Psoas muscle (tissue), 8 donors: ENCODE results near the gene NFX1. TPM values are rescaled to one million over a fixed set of nuclear protein-coding genes. Genes with fewer than 3 reads are reported as not detected.
"Not testable (repeated sequence)": the region's sequence is repeated elsewhere in the genome, so short reads cannot be mapped to it uniquely, and the experiment has no call there.

Experiments
- ATAC-seq, 4 donors: fragments of 200-7000 bp; cut with Tn5 transposase; one replicate each; pipeline ENCODE4 v1.9.1; 2020; ENCODE audit warnings: moderate library complexity in 3 of 4, mild to moderate bottlenecking in 2 of 4
- DNase-seq, 2 donors: peaks; one replicate each; pipeline ENCODE4 v3.0.0-alpha.2; 2020
- H3K27ac ChIP-seq: fragments of 200-600 bp; one replicate; pipeline ENCODE4 v1.8.0; 2022
- H3K27me3 ChIP-seq, 3 donors: fragments of 200-600 bp in 1 of 3; one replicate each; pipeline versions ENCODE4 v1.6.1 to v1.8.0; 2013 to 2022; ENCODE audit warnings: low read length in 2 of 3, mild to moderate bottlenecking in 2 of 3, moderate library complexity in 1 of 3; ENCODE audit not compliant: insufficient read depth in 3 of 3
- H3K36me3 ChIP-seq, 2 donors: fragments of 200-600 bp in 1 of 2; one replicate each; pipeline versions ENCODE4 v1.6.1 to v1.8.0; 2013 to 2022; ENCODE audit warnings: low read depth in 1 of 2, mild to moderate bottlenecking in 1 of 2, moderate library complexity in 1 of 2; ENCODE audit not compliant: insufficient read depth in 1 of 2
- H3K4me1 ChIP-seq: fragments of 200-600 bp; one replicate; pipeline ENCODE4 v1.8.0; 2022
- H3K4me3 ChIP-seq: fragments of 200-600 bp; one replicate; pipeline ENCODE4 v1.8.0; 2022; ENCODE audit warnings: mild to moderate bottlenecking
- H3K9me3 ChIP-seq: fragments of 200-600 bp; one replicate; pipeline ENCODE4 v1.8.0; 2022
- CTCF ChIP-seq: fragments of 200-600 bp; IDR thresholded peaks from one replicate; pipeline ENCODE4 v1.8.0; 2022; ENCODE audit warnings: antibody characterized with exemption
- WGBS, 3 donors: extraction: QIAGEN DNeasy Blood & Tissue Kit; methylation state at CpG; one replicate each; pipeline versions ENCODE4 v1.1.6 to v1.1.7; 2013; 5-methylcytosine and 5-hydroxymethylcytosine counted together
- intact Hi-C, 2 donors: fragments of 100-400 bp; cut with DNase I; formaldehyde crosslinking; loops; one replicate each; pipeline versions ENCODE4 v1.11.0 to v1.14.2; 2022
- polyA plus RNA-seq, 3 donors: library from polyadenylated mRNA; stranded (reverse); fragments of 200-250 nt; gene quantifications; one replicate each; pipeline ENCODE4 v1.2.3, GENCODE V29; 2013
- total RNA-seq, 4 donors: library from RNA; stranded (reverse); fragmentation: NEBNext Ultra II Directional in 2 of 4; extraction: Animal tissue kit (Norgen Biotek cat#: 25700) in 2 of 4; gene quantifications; one replicate each; pipeline versions ENCODE4 v1.2.1 to v1.2.4, GENCODE V29; 2021 to 2023
- donor health status: healthy with polysubstance abuse.
- donor health status: DM: no; HTN: no; CAD: no; lungs with moderate emphysema.
- donor health status: Bipolar disorder and iron deficiency.
- donor health status: healthy.
- donor health status: DM: yes; HTN: yes; CAD: no.
- donor health status: DM: no; HTN: no; CAD: no.
- donor health status: DM: no; HTN: no; CAD: no.
- donor health status: DM: yes; HTN: yes; CAD: no.

The NFX1 gene
- total and polyA plus RNA-seq, 7 donors: 20.9 to 59.2 (median 33.8) TPM

GRCh38 chr9:33364127-33364526, 73.8 kb downstream of the NFX1 start:
- WGBS, 3 donors: 90 to 97% (median 95%) methylated on average over 2 of the region's 2 CpGs

GRCh38 chr9:33364814-33365213, 74.5 kb downstream of the NFX1 start:
- peaks cover 15 to 89% of the 10 kb centered on the region in 2 donors for H3K36me3 ChIP-seq
- intact Hi-C loops, DNase-seq, H3K9me3 ChIP-seq, H3K27me3 ChIP-seq, H3K4me3 ChIP-seq, H3K27ac ChIP-seq, H3K4me1 ChIP-seq: not testable (repeated sequence)
- ATAC-seq: peak in 2 of 4 donors; percentile 55 to 75
- 33 to 58% (median 44%) methylated on average over 4 of the region's 4 CpGs for WGBS, 3 donors

More at GRCh38 chr9:33364127-33364526, 73.8 kb downstream of the NFX1 start:
- Histone ChIP-seq H3K4me3 (no peak overlapping the region), H3K9me3 (no peaks in the 10 kb centered on the region), H3K27ac (no peak overlapping the region), H3K27me3 (no peaks in the 10 kb centered on the region), H3K36me3 (peaks cover 15 to 89% of the 10 kb centered on the region in 2 donors), H3K4me1 (no peaks in the 10 kb centered on the region)
- ATAC-seq: no peak
- DNase-seq: no peak
- no peak for TF ChIP-seq CTCF
- intact Hi-C loops: no loop called here

DNA sequence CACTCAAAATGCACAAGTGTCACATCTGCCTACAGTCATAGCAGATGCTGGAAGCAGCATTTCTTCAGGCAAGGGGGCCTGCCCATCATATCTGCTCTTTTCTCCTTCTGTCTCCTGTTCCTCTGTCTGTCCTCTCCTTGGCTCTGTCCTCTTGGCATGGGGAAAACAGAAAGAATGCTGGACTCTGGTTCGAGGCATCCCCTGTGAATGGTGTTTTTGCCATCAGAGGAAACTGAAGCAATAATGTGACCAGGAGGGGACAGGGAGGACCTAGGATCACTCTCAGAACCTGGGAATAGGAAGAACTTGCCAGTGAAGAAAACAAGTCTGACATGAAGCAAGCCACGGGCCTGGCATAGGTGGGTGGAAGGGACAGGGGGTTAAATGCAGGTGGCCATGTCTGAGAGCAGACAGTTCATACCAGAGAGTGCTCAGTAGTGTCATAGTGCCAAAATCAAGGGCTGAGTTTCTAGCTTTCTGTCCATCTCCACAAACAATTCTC, 76.7 kb downstream of the NFX1 start:
- 79 to 90% (median 81%) methylated on average over 2 of the region's 2 CpGs for WGBS, 3 donors
- DNase-seq (no peak), ATAC-seq (no peak)
- H3K4me3 ChIP-seq: no peak overlapping the region
- intact Hi-C loops: no loop called here
- H3K9me3 ChIP-seq: no peaks in the 10 kb centered on the region
- H3K4me1 ChIP-seq: no peaks in the 10 kb centered on the region
- TF ChIP-seq CTCF: no peak
- peaks cover 18 to 95% of the 10 kb centered on the region in 2 donors for H3K36me3 ChIP-seq
- H3K27ac ChIP-seq: no peak overlapping the region
- no peaks in the 10 kb centered on the region for H3K27me3 ChIP-seq

DNA sequence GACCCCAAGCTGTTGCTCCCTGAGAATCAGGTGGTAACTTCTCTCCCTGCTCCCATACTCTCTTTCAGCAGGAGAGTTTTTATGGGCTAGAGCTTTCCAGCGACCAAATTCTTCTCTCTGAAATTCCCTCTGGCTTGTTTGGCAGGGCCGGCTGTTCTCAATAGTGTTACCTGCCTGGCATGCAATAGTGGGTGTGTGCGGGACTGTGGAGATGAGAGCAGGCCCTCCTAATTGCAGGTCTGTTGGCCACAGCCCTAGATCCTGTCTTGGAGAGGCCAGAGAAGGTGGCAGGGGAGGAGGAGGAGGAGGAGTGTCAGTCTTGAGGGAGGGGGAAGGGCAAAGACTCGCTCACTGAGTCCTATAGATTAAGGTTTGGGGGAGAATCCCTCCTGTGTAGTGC, 82.6 kb downstream of the NFX1 start:
- no peak for TF ChIP-seq CTCF
- H3K9me3 ChIP-seq: no peaks in the 10 kb centered on the region
- DNase-seq (peak in 1 of 2 donors; percentile 9), ATAC-seq (no peak)
- 72 to 85% (median 82%) methylated on average over 4 of the region's 4 CpGs for WGBS, 3 donors
- H3K27ac ChIP-seq: no peak overlapping the region
- H3K27me3 ChIP-seq: no peaks in the 10 kb centered on the region
- H3K36me3 ChIP-seq: peaks cover 3 to 50% of the 10 kb centered on the region in 2 donors
- peaks cover 18% of the 10 kb centered on the region for H3K4me1 ChIP-seq
- intact Hi-C loops: loop anchor here in 1 of 2 donors (5.0 kb wide), 1 partner anchor 94 kb away; no protein-coding TSS in a partner anchor
- H3K4me3 ChIP-seq: no peak overlapping the region

DNA sequence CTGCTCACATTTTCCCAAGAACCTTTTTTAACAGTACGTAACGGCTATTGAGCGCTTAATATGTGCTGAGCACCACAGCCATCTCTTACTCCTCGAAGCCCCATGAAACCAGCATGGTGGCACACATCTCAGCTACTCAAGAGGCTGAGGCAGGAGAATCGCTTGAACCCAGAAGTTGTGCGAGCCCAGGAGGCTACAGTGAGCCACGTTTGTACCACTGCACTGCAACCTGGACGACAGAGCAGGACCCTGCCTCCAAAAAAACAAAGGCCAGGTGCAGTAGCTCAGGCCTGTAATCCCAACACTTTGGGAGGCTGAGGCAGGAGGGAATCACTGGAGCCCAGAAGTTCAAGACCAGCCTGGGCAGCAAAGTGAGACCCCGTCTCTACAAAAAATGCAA, 83.9 kb downstream of the NFX1 start:
- ATAC-seq (no peak), DNase-seq (no peak)
- Histone ChIP-seq H3K4me1 (peaks cover 18% of the 10 kb centered on the region), H3K4me3 (no peak overlapping the region), H3K9me3 (no peaks in the 10 kb centered on the region), H3K27ac (no peak overlapping the region), H3K36me3 (peaks cover 3 to 37% of the 10 kb centered on the region in 2 donors), H3K27me3 (no peaks in the 10 kb centered on the region)
- no peak for TF ChIP-seq CTCF
- intact Hi-C loops: loop anchor here in 1 of 2 donors (5.0 kb wide), 1 partner anchor 93 kb away; no protein-coding TSS in a partner anchor
- WGBS, 3 donors: 82 to 88% (median 87%) methylated on average over 9 of the region's 9 CpGs
